K562 (cell line): ENCODE results near the gene PHACTR2. TPM values are rescaled to one million over a fixed set of nuclear protein-coding genes. Genes with fewer than 3 reads are reported as not detected.

Source experiments
- ESRRB ChIP-seq: fragments of 250-450 bp; sonication (Bioruptor Pico); IDR thresholded peaks from 2 replicates; pipeline ENCODE4 v1.5.0; 2020; ENCODE audit warnings: mild to moderate bottlenecking, moderate library complexity, borderline replicate concordance
- ETV5 ChIP-seq: sonication (generic); formaldehyde crosslinking; IDR thresholded peaks from 2 replicates; pipeline ENCODE4 v1.4.0; 2020; ENCODE audit warnings: low read depth, mild to moderate bottlenecking, missing genetic modification reagents
- FOXJ3 ChIP-seq: sonication (generic); formaldehyde crosslinking; IDR thresholded peaks from 2 replicates; pipeline ENCODE4 v1.4.0; 2020; ENCODE audit warnings: mild to moderate bottlenecking, missing genetic modification reagents
- GATAD2A ChIP-seq: fragments of 450-650 bp; IDR thresholded peaks from 2 replicates; pipeline ENCODE4 v1.6.1; 2017
- HCFC1 ChIP-seq: IDR thresholded peaks from 2 replicates; pipeline ENCODE4 v1.6.1; 2012; ENCODE audit warnings: low read depth, low read length, improper control_type of control experiment
- HDAC1 ChIP-seq, 2 experiments: fragments of 450-650 bp; IDR thresholded peaks; 2 replicates each; pipeline ENCODE4 v1.6.1; 2016 to 2017; ENCODE audit warnings: inconsistent platforms in 1 of 2, mild to moderate bottlenecking in 1 of 2, moderate library complexity in 1 of 2
- HMGN3 ChIP-seq: IDR thresholded peaks from 2 replicates; pipeline ENCODE4 v1.6.1; 2011; ENCODE audit warnings: borderline replicate concordance, low read depth, mild to moderate bottlenecking, mixed read lengths, low read length; ENCODE audit not compliant: insufficient read length; ENCODE audit errors: extremely low read depth
- HNRNPL ChIP-seq: fragments of 200-400 bp; formaldehyde crosslinking; IDR thresholded peaks from 2 replicates; pipeline ENCODE4 v1.6.1; 2017; ENCODE audit warnings: low read depth, mild to moderate bottlenecking, low read length
- MTA1 ChIP-seq: fragments of 450-650 bp; IDR thresholded peaks from 2 replicates; pipeline ENCODE4 v1.6.1; 2017; ENCODE audit warnings: borderline replicate concordance
- PCBP1 ChIP-seq: fragments of 200-400 bp; formaldehyde crosslinking; IDR thresholded peaks from 2 replicates; pipeline ENCODE4 v1.6.1; 2018; ENCODE audit warnings: mild to moderate bottlenecking, low read depth, low read length; ENCODE audit not compliant: poor library complexity, severe bottlenecking
- PREB ChIP-seq: sonication (generic); formaldehyde crosslinking; IDR thresholded peaks from 2 replicates; pipeline ENCODE4 v1.8.1; 2023; ENCODE audit warnings: mild to moderate bottlenecking, missing genetic modification reagents
- SMARCA4 ChIP-seq: fragments of 450-650 bp; IDR thresholded peaks from 2 replicates; pipeline ENCODE4 v1.6.1; 2016
- SPI1 ChIP-seq: IDR thresholded peaks from 2 replicates; pipeline ENCODE4 v1.6.1; 2011; ENCODE audit warnings: low read depth, low read length, control low read depth, borderline replicate concordance
- SRF ChIP-seq, 2 experiments: fragments of 250-450, 450-650 bp in 1 of 2; sonication (Bioruptor Pico) in 1 of 2; sonication (generic) in 1 of 2; formaldehyde crosslinking; IDR thresholded peaks; 2 replicates each; pipeline versions ENCODE4 v1.5.0 to v1.5.1; 2020 to 2022; ENCODE audit warnings: mild to moderate bottlenecking in 1 of 2, missing genetic modification reagents in 1 of 2
- STAT6 ChIP-seq: sonication (generic); formaldehyde crosslinking; IDR thresholded peaks from 2 replicates; pipeline ENCODE4 v1.8.1; 2023; ENCODE audit warnings: mild to moderate bottlenecking, missing genetic modification reagents
- ZC3H4 ChIP-seq: sonication (generic); formaldehyde crosslinking; IDR thresholded peaks from 2 replicates; pipeline ENCODE4 v1.9.0; 2021; ENCODE audit warnings: missing genetic modification reagents, borderline replicate concordance
- ZNF609 ChIP-seq: sonication (generic); formaldehyde crosslinking; IDR thresholded peaks from 2 replicates; pipeline ENCODE4 v1.8.1; 2023; ENCODE audit warnings: missing genetic modification reagents, mild to moderate bottlenecking, borderline replicate concordance
- polyA plus RNA-seq, 8 experiments: library from polyadenylated mRNA; depleted of rRNA in 4 of 8; stranded (reverse) in 5 of 8; unstranded in 3 of 8; fragments of >200 nt; fragmentation: Nextera tagmentation in 2 of 8; fragmentation: Illumina TruSeq in 1 of 8; extraction: Ambion mirVana in 2 of 8; extraction: Trizol in 1 of 8; gene quantifications; 2 replicates each; pipeline versions ENCODE4 v1.2.1 to v1.2.3, GENCODE V29; 2011 to 2014; ENCODE audit warnings: inconsistent platforms in 1 of 8, missing spikeins in 1 of 8
- total RNA-seq, 7 experiments: library from RNA; depleted of rRNA in 6 of 7; stranded (reverse); fragments of >200 nt in 6 of 7; fragmentation: Illumina TruSeq in 2 of 7; extraction: Trizol in 2 of 7; gene quantifications; 2 replicates each; pipeline versions ENCODE4 v1.2.1 to v1.2.3, GENCODE V29; 2011 to 2021; ENCODE audit warnings: low replicate concordance in 1 of 7

Gene PHACTR2
- total and polyA plus RNA-seq, 9 of the 15 experiments (the other 6 are each of a cell fraction or from before 2014, with no cell fraction given) = 5.3 to 52.5 (median 22.9) TPM

GRCh38 chr6:143842902-143843676, 165.3 kb downstream of the PHACTR2 start, which contains the start of gene LTV1 (continued):
- TF ChIP-seq HMGN3 (peak; percentile 83), PREB (CRISPR knock-in tag) (no peak), SMARCA4 (0 out of 2 replicates have a peak, but pooled peaks have one; percentile 45), ESRRB (CRISPR knock-in tag) (0 out of 2 replicates have a peak, but pooled peaks have one; percentile 48), ZC3H4 (CRISPR knock-in tag) (no peak), PCBP1 (peak; percentile 95), MTA1 (peak; percentile 83), GATAD2A (peak; percentile 98), STAT6 (CRISPR knock-in tag) (peak; percentile 23; the same call in 1 of the 2 replicates), FOXJ3 (no peak), SPI1 (no peak), SRF (CRISPR knock-in tag; IDR thresholded peaks at IDR 0.05) (peak in 1 of 2 experiments; percentile 85; a peak in 2 of 4 replicates), ETV5 (CRISPR knock-in tag) (peak; percentile 75; the same call in 1 of the 2 replicates), HNRNPL (no peak; the same call in 1 of the 2 replicates), HDAC1 (IDR thresholded peaks at IDR 0.05) (peak; percentile 49 to 100; a peak in 3 of 4 replicates), HCFC1 (peak; percentile 66), ZNF609 (CRISPR knock-in tag) (peak; percentile 93; the same call in 1 of the 2 replicates)
